ENCODE results near the gene NT5M.

GRCh38 chr17:17382065-17382459 is 78.9 kb downstream of the NT5M start:
- no peak for TF ChIP-seq BHLHE40 (IDR thresholded peaks at IDR 0.05; ENCODE audit: low read depth, low read length)
- TF ChIP-seq POLR2A (IDR thresholded peaks at IDR 0.05; ENCODE audit: low read length) = no peak
- no peak for TF ChIP-seq ELK1 (IDR thresholded peaks at IDR 0.05; ENCODE audit: low read depth, low read length)
- TF ChIP-seq CTCF (IDR thresholded peaks at IDR 0.05) = no peak
- no peak for TF ChIP-seq EP300 (IDR thresholded peaks at IDR 0.05)
- TF ChIP-seq MAX (IDR thresholded peaks at IDR 0.05) = no peak
- no peak for TF ChIP-seq CHD4 (IDR thresholded peaks at IDR 0.05; ENCODE audit: borderline replicate concordance)
- no peak for TF ChIP-seq RAD21 (conservative IDR thresholded peaks at IDR 0.05 in 1 of 2, IDR thresholded peaks at IDR 0.05 in 1 of 2)
- TF ChIP-seq ESRRA (IDR thresholded peaks at IDR 0.05; ENCODE audit: borderline replicate concordance, low read length) = no peak
- no peak for TF ChIP-seq JUN (IDR thresholded peaks at IDR 0.05)
- TF ChIP-seq CBX2 (IDR thresholded peaks at IDR 0.05; ENCODE audit: borderline replicate concordance, low read depth) = no peak
- TF ChIP-seq MYC (IDR thresholded peaks at IDR 0.05; ENCODE audit: borderline replicate concordance, low read length) = no peak
